Ascending aorta (tissue), 2 donors: ENCODE measurements around the gene DDX3Y. TPM values are rescaled to one million over a fixed set of nuclear protein-coding genes. Genes with fewer than 3 reads are reported as not detected.

ENCODE experiments used
- DNase-seq, 2 donors: peaks; one replicate each; pipeline ENCODE4 v3.0.0-alpha.2; 2019; ENCODE audit warnings: low spot score in 2 of 2
- H3K27ac ChIP-seq, 2 donors: fragments of 200-600 bp; sonication (generic); one replicate each; pipeline ENCODE4 v1.5.1; 2016 to 2017; ENCODE audit warnings: mild to moderate bottlenecking in 1 of 2
- H3K27me3 ChIP-seq: fragments of 200-600 bp; sonication (generic); one replicate; pipeline ENCODE4 v1.5.1; 2017
- H3K36me3 ChIP-seq, 2 donors: fragments of 200-600 bp; sonication (generic); one replicate each; pipeline ENCODE4 v1.5.1; 2016
- H3K4me1 ChIP-seq, 2 donors: fragments of 200-600 bp; sonication (generic); one replicate each; pipeline ENCODE4 v1.5.1; 2016 to 2017; ENCODE audit warnings: mild to moderate bottlenecking in 1 of 2
- H3K4me3 ChIP-seq, 2 donors: fragments of 200-600 bp; sonication (generic); one replicate each; pipeline ENCODE4 v1.5.1; 2016 to 2017; ENCODE audit warnings: mild to moderate bottlenecking in 1 of 2
- H3K9me3 ChIP-seq, 2 donors: fragments of 200-600 bp; sonication (generic); one replicate each; pipeline ENCODE4 v1.5.1; 2016
- intact Hi-C: fragments of 100-400 bp; cut with DNase I; formaldehyde crosslinking; loops from one replicate; pipeline ENCODE4 v1.15.1; 2023
- total RNA-seq: library from RNA; depleted of rRNA; stranded (reverse); fragments of >200 nt; gene quantifications from one replicate; pipeline ENCODE4 v1.1.0, GENCODE V29; 2016
- TF ChIP-seq, protein P1 (sequence below), 3 experiments: fragments of 200-600 bp in 2 of 3; fragments of 450-650 bp in 1 of 3; sonication (generic) in 2 of 3; IDR thresholded peaks; one replicate each; pipeline ENCODE4 v1.5.1; 2016 to 2019; ENCODE audit warnings: antibody characterized with exemption in 3 of 3, mild to moderate bottlenecking in 1 of 3, moderate library complexity in 1 of 3

Gene DDX3Y
- not detected for total RNA-seq

DNA sequence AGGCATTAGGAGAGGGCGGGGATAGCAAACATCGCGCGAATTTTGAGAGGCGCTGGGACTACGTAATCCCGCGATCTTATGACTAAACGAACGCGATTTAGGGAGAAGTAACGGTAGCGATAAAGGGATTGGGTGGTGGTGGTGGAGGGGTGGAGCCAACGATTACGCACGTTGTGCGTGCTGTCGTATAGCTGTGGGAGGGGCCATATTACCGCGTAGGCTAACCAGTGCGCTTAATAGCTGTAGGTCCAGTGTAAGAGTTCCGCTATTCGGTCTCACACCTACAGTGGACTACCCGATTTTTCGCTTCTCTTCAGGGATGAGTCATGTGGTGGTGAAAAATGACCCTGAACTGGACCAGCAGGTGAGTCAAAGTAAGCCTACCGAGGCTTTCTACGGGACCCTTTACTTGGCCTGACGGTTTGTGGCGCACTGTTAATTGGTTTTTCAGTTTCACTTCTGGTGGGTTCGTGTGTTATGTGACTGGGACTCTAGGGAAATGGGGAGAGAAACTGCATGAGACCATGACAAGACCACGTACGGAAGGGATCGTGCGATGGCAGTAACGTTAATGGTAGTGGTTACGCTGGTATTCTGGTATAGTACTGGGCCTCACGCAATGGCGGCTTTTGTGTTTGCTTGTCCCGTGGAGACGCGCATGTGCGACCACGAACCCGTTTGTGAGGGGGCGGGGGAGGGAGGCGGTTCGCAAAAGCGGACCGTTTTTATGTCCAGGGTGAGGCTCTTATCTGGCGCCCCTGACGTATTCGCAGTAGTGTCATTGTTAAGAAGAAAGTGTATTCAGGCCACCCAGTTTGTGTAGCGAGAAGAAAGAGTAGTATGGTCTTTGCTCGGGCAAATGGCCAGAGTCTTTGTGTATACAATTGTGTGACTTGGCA is at the start of gene DDX3Y:
TSS of gene DDX3Y (plus strand) at position 251 of the 899 bp plus-strand sequence. CDS start at position 320, 69 bp downstream.
- intact Hi-C loops, result no loop called here
- Histone ChIP-seq H3K4me3 (no peak within 1 kb of the TSS), H3K9me3 (no peaks in the 10 kb centered on the region), H3K27ac (no peak within 1 kb of the TSS), H3K36me3 (no peaks in the 10 kb centered on the region), H3K4me1 (no peaks in the 10 kb centered on the region), H3K27me3 (no peaks in the 10 kb centered on the region)
- TF ChIP-seq, protein P1, sequence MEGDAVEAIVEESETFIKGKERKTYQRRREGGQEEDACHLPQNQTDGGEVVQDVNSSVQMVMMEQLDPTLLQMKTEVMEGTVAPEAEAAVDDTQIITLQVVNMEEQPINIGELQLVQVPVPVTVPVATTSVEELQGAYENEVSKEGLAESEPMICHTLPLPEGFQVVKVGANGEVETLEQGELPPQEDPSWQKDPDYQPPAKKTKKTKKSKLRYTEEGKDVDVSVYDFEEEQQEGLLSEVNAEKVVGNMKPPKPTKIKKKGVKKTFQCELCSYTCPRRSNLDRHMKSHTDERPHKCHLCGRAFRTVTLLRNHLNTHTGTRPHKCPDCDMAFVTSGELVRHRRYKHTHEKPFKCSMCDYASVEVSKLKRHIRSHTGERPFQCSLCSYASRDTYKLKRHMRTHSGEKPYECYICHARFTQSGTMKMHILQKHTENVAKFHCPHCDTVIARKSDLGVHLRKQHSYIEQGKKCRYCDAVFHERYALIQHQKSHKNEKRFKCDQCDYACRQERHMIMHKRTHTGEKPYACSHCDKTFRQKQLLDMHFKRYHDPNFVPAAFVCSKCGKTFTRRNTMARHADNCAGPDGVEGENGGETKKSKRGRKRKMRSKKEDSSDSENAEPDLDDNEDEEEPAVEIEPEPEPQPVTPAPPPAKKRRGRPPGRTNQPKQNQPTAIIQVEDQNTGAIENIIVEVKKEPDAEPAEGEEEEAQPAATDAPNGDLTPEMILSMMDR (IDR thresholded peaks at IDR 0.05), result no peak
- DNase-seq, result no peak

DNA sequence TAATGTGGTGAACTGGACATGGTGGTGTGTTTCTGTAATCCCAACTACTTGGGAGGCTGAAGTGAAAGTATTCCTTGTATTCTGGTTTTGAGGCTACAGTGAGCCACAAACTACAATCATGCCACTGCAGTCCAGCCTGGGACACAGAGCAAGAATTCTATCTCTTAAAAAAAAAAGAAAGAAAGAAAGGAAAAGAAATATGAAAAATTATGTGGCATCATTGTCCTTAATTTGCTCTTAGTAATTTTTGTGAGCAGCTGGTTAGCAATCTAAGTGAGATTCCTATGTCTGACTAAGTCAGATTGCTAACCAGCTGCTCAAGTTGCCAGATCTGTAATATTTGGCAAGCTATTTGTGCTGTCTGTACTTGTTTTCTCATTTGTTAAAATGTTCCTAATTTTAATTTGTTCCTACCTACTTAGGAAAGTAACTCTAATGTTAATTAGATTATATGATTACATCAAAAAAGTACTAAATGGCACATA is 48.8 kb upstream of the DDX3Y start:
- H3K27me3 ChIP-seq, result no peaks in the 10 kb centered on the region
- H3K36me3 ChIP-seq, result no peaks in the 10 kb centered on the region
- H3K4me3 ChIP-seq, result no peak overlapping the region
- TF ChIP-seq, protein P1 (IDR thresholded peaks at IDR 0.05), result no peak
- intact Hi-C loops, result no loop called here
- H3K27ac ChIP-seq, result no peak overlapping the region
- H3K9me3 ChIP-seq, result no peaks in the 10 kb centered on the region
- no peak for DNase-seq
- H3K4me1 ChIP-seq, result no peaks in the 10 kb centered on the region

DNA sequence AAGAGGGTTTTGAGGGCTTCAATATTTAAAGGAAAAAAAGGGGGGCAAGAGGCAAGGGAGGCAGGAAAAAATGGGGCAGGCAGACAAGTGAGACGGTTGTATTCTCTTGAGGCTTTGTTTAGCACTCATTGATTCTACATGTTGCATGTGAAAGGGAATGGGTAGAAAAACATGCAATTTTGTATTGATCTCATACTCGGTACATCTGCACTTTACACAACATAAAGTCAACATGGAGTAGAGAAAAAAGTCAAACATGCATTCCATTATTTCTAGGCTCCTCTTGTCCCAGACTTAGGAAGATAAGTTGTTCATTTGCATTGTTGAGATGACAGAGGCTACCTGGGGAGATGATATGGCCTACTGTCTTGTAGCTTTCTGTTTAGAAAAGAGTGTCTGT is 36.7 kb upstream of the DDX3Y start:
- no peaks in the 10 kb centered on the region for H3K4me1 ChIP-seq
- intact Hi-C loops, result no loop called here
- H3K27ac ChIP-seq, result no peak overlapping the region
- no peak for DNase-seq
- no peak overlapping the region for H3K4me3 ChIP-seq
- TF ChIP-seq, protein P1 (IDR thresholded peaks at IDR 0.05), result no peak
- no peaks in the 10 kb centered on the region for H3K9me3 ChIP-seq
- no peaks in the 10 kb centered on the region for H3K27me3 ChIP-seq
- no peaks in the 10 kb centered on the region for H3K36me3 ChIP-seq

DNA sequence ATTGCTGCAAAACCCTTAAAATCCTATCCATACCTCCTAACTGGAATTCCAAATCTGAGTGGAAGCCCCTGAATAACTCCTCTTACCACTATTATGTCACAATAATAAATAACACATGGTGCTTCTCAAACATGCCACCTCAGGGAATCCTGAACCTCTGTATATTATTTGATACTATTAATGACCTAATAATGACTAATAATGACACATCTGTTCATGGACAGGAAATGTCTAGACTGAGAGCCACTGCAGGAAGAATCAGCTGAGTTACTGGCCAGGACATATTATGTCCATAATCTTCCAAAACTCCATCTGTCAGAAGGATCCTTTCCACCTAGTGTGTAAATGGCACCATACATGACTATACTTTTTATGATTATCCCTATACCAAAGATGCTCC is 7.7 kb upstream of the DDX3Y start:
- no peak overlapping the region for H3K4me3 ChIP-seq
- DNase-seq, result no peak
- no peaks in the 10 kb centered on the region for H3K9me3 ChIP-seq
- H3K4me1 ChIP-seq, result no peaks in the 10 kb centered on the region
- H3K36me3 ChIP-seq, result no peaks in the 10 kb centered on the region
- no peak overlapping the region for H3K27ac ChIP-seq
- intact Hi-C loops, result no loop called here
- TF ChIP-seq, protein P1 (IDR thresholded peaks at IDR 0.05), result no peak
- H3K27me3 ChIP-seq, result no peaks in the 10 kb centered on the region

DNA sequence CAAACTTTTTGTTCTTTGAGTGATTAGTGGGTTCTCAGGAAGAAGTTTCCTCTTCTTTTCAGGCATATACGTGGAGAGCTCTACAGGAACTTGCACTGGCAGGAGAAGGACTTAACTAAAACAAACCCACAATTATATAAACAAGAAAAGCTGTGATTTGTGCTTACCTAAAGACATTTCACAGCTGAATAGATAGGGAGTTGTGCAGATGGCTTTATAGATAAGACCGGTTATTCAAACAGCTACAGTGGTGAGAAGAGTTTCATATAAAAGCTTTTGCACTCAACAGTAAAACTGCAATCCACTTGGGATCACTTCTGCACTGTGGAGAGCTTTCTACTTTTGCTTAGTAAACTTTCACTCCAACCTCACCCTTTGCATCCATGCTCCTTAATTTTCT is 6.1 kb upstream of the DDX3Y start:
- H3K36me3 ChIP-seq, result no peaks in the 10 kb centered on the region
- no peak overlapping the region for H3K4me3 ChIP-seq
- DNase-seq, result no peak
- H3K4me1 ChIP-seq, result no peaks in the 10 kb centered on the region
- no peak overlapping the region for H3K27ac ChIP-seq
- intact Hi-C loops, result no loop called here
- no peaks in the 10 kb centered on the region for H3K27me3 ChIP-seq
- TF ChIP-seq, protein P1 (IDR thresholded peaks at IDR 0.05), result no peak
- H3K9me3 ChIP-seq, result no peaks in the 10 kb centered on the region
